Endometrial microvascular endothelial cells (primary cell): ENCODE results near the gene VPS37B. TPM values are rescaled to one million over a fixed set of nuclear protein-coding genes. Genes with fewer than 3 reads are reported as not detected.

Source experiments
- in situ Hi-C: cut with HindIII; loops from 2 replicates; pipeline ENCODE4 v1.10.0; 2017; ENCODE audit warnings: low sequenced_read_pairs, low pct_unique_long_range_greater_than_20kb; ENCODE audit errors: inconsistent ontology term
- total RNA-seq: library from RNA; depleted of rRNA; stranded (reverse); fragments of >200 nt; gene quantifications from one replicate; pipeline ENCODE4 v1.2.3, GENCODE V29; 2015; ENCODE audit errors: inconsistent ontology term

VPS37B gene
- total RNA-seq, 1 donor from 2014 or later = 29.5 TPM

DNA sequence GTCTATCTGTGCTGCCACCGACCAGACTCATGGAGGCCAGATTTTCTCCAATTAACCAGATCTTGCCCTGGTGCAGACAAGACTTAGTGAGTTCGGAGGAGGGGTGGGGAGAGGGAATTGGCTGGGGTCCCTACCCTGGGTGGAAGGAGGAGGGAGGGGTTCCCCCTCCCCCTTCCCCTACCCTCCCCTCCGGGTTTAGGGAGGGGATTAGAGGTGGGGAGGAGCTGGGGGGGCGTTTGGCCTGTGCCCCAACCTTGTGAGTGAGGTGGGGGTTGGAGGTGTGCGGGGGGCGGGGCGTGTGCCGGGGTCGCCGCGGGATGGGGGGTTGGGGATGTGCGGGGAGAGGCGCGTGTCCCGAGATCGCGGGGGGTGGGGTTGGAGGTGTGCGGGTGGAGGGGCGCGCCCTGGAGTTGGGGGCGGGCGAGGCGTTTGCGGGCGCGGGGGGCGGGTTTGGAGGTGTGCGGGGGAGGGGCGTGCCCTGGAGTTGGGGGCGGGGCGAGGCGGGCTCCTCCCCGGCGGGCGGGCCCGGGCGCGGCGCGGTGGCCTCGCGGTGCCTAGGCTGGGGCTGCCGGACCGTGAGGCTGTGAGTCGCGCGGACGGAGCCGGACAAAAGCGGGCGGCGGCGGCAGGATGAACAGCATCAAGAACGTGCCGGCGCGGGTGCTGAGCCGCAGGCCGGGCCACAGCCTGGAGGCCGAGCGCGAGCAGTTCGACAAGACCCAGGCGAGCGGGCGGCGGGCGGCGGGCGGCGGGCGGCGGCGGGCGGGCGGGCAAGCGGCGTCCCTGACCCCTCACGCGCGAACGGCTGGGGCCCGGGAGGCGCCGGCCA lies 60.8 kb downstream of the VPS37B start, which contains the start of gene HIP1R:
Gene HIP1R (plus strand): TSS at position 537 of the 829 bp plus-strand sequence. CDS start 94 bp downstream, at position 631.
- in situ Hi-C loops = no loop called here

DNA sequence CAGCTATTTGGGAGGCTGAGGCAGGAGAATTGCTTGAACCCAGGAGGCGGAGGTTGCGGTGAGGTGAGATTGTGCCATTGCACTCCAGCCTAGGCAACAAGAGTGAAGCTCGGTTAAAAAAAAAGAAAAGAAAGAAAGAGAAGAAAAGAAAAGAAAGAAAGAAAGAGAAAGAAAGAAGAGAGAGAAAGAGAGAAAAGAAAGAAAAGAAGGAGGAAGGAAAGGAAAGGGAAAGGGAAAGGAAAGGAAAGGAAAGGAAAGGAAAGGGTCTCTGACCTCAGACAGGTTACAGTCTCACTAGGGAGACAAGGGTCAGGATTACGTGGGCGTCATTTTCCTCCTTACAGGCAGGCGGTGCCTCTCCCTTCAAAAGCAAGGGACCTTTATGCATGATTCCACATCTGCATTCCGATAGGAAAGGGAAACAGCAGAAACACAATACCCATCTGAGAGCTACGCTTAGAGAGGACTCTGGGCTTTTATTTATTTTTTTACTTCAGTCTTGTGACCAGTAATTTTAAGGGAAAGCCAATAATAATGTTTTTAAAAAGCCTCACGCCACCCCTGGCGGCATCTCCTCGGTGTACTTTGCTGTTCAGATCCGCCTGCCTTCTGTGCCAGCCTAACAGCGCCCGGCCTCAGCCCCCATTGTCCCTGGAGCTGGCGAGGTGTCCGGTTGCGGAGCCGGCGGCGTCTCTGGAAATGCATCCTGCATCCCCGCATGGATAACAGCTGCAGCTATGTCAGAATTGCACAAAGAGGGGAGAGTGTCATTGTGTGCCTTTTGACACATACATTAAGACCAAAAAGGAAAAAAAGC lies 61.6 kb downstream of the VPS37B start:
- in situ Hi-C loops = no loop called here

DNA sequence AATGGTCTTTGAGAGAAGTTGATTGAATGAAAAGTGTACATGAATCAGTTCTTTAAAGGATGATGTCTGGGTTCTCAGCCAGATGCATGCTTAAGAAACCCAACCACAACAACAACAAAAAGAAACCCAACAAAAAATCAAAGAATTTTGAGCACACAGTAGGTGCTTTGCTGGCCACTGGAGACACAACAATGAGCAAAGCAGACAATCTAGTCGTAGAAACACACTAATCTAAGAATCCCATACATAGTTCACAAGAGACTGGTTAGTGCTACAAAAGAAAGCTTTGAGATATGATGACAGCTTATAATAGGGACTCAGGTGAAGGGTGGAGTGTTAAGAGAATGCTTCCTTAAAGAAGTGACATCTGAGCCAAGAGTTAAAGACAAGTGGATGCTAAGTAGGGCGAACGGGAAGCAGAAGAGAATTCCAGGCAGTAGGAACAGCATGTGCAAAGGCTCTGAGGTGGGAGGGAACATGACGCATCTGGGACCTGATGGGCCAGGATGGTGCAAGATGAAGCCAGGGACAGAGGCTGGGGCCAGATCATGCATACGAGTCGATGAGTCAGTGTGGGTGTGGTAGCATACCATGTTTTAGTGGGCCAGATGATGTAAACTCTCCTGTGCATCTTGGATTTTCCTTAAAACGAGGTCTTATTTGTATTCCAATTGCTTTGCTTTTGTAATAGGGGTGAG lies 65.3 kb downstream of the VPS37B start:
- in situ Hi-C loops = no loop called here

DNA sequence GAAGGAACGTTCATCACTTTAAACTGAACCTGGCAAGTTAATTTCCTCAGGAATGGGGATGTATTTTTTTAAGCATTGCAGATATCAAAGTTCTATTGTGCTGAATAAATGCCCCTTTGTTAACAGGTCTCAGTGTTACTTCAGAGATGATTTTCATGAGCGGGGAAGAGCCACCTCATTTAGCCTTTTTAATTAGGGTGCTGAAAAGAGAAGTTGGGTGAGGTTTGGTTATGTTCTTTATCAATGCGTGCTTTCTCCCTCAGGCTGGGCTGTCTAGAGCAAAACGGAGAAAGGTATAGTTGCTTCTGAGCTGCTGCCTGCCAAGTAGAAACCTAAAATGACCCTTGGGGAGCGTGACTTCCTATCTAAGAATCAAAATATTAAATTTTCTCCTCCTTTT lies 68.7 kb downstream of the VPS37B start:
- in situ Hi-C loops = no loop called here

DNA sequence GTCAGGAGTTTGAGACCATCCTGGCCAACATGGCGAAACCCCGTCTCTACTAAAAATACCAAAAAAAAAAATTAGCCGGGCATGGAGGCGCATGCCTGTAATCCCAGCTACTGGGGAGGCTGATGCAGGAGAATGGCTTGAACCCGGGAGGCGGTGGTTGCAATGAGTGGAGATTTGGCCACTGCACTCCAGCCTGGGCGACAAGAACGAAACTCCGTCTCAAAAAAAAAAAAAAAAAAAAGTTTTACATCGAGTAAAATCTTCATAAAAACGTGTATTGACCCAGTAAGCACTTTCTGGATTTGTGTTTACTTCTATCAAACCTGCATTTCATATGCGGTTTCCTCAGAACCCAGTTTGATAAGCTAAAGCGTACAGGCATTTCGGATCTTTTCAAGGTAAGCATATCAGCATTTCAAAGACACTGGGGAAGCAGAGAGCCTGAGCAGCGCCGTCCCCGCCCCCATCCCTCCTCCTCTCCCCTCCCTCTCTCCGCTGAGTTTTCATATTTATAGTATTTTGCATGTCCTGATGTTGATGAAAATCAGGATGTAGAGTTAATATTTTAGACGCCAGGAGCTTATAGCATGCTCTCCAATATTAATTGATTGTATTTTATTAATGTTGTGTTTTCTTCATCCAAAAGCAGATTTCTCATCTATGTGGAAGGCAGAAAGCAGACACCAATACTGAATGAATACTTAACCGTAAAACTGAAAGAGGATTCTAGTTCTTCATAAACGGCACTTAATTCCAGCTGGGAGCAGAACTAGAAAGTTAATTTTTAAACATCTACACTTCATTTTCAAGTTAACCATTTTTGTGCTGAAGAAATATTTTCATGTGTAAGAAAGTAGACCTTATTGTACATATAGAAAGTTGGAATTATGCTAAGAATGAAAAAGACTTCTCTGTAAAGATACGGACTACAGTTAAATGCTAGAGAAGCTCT lies 69.9 kb downstream of the VPS37B start:
- in situ Hi-C loops = no loop called here

DNA sequence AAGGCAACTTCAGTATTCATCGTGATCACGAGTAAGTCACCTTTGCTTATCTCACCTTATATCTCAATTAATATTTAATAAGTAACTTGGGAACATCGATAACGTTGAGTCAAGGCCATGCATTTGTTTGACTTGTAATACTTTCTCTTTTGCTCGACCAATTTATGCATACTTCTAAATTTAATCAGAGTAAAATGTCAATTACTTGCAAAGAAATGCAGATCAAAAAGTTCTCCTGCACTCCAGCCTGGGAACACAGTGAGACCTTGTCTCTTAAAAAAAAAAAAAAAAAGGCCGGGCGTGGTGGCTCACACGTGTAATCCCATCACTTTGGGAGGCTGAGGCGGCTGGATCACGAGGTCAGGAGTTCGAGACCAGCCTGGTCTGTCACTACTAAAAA lies 72.5 kb downstream of the VPS37B start:
- in situ Hi-C loops = no loop called here

DNA sequence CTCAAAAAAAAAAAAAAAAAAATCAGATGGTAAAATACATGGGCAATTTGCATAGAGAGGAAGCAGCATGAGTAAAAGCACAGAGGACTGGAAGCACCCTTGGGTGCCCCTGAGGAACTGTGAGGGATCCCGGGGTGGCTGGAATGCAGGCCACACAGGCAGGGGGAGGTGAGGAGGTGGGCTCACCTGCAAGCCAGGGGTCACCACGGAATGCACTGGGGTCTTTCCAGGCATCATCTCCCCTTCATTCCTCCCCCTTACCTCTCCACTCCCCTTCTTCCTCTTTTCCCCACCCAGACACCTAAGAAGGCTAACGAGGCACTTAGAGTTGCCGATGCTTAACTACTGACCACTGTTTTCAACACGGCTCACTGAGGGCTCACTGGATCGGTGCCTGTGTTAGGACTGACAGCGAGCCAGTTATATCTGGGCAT lies 75.1 kb downstream of the VPS37B start:
- in situ Hi-C loops = no loop called here

DNA sequence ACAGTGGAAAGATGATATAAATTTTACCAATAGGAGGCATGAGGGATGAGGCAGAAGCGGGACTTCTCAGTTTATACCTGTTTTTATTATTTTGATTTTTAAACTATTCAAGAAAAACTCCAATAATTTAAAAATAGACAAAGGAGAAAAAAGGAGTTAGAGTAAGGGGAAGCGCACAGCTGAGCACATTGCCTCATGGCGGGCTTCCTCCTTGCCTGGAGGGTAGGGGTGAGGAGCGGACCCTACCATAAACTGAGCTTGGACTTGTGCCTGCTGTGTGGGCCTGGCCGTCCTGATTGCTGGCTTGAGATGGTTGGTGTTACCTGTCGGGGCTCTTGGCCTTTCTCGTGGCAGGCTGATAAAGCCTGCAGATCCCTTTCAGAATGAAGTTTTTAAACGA lies 75.8 kb downstream of the VPS37B start:
- in situ Hi-C loops = no loop called here

DNA sequence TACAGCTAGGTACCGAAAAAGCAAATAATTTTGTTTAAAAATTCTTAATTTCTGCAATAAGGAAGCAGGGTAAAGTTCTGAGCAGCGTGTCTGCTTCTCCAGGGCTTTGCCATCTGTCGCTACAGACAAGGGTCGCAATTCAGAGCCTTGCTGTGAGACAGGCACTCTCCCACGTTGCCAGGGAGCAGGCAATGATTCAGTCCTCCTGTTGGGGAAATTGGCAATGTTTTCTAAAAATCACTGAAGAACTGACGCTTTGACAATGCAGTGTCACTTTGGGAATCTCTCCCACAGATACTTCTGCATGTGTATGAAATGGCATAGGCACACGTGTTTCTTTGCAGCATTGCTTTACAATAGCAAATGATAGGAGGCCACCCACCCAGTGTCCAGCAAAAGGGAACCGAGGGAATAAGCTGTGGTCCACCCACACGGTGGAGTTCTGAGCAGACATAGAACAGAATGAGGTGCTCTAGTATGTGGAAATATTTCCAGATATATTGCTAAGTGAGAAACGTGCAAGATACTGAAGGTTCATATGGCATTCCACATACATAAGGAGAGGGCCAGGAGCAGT lies 76.6 kb downstream of the VPS37B start:
- in situ Hi-C loops = no loop called here

Other genes with a start within 250 kb of the VPS37B start
- not detected for gene HCAR2, start 192.8 kb downstream of the VPS37B start, total RNA-seq
- not detected for gene HCAR3, start 179.3 kb downstream of the VPS37B start, total RNA-seq
- under 0.01 TPM for gene HCAR1, start 165.3 kb downstream of the VPS37B start, total RNA-seq
- 35.9 TPM for gene DENR, start 143.3 kb downstream of the VPS37B start, total RNA-seq
- not detected for gene CCDC62, start 121.6 kb downstream of the VPS37B start, total RNA-seq
- 81.0 TPM for gene HIP1R, start 60.7 kb downstream of the VPS37B start, total RNA-seq
- 8.0 TPM for gene ABCB9, start 70.3 kb upstream of the VPS37B start, total RNA-seq
- 14.7 TPM for gene OGFOD2, start 79.1 kb upstream of the VPS37B start, total RNA-seq
- 258 TPM for gene ARL6IP4, start 84.6 kb upstream of the VPS37B start, total RNA-seq